Right lobe of liver (tissue), 4 donors: ENCODE results near the gene ARHGEF16.

Source experiments
- POLR2A ChIP-seq: fragments of 450-650 bp; IDR thresholded peaks from one replicate; pipeline ENCODE4 v1.6.1; 2017; ENCODE audit warnings: antibody characterized with exemption, mild to moderate bottlenecking
- TF ChIP-seq, protein P1 (sequence below), 4 donors: fragments of 200-600 bp in 3 of 4; fragments of 450-650 bp in 1 of 4; IDR thresholded peaks; one replicate each; pipeline versions ENCODE4 v1.5.1 to v1.8.0; 2016 to 2022; ENCODE audit warnings: antibody characterized with exemption in 4 of 4, mild to moderate bottlenecking in 2 of 4
- donor health status: DM: no; HTN: no; CAD: no.
- donor health status: DM: no; HTN: no; CAD: no.
- donor health status: DM: no; HTN: yes; CAD: no.

- TF ChIP-seq, protein P1, sequence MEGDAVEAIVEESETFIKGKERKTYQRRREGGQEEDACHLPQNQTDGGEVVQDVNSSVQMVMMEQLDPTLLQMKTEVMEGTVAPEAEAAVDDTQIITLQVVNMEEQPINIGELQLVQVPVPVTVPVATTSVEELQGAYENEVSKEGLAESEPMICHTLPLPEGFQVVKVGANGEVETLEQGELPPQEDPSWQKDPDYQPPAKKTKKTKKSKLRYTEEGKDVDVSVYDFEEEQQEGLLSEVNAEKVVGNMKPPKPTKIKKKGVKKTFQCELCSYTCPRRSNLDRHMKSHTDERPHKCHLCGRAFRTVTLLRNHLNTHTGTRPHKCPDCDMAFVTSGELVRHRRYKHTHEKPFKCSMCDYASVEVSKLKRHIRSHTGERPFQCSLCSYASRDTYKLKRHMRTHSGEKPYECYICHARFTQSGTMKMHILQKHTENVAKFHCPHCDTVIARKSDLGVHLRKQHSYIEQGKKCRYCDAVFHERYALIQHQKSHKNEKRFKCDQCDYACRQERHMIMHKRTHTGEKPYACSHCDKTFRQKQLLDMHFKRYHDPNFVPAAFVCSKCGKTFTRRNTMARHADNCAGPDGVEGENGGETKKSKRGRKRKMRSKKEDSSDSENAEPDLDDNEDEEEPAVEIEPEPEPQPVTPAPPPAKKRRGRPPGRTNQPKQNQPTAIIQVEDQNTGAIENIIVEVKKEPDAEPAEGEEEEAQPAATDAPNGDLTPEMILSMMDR (IDR thresholded peaks at IDR 0.05): no peak
- no peak for TF ChIP-seq POLR2A
Measured at GRCh38 chr1:3474016-3474415, 19.6 kb downstream of the ARHGEF16 start.
